H1 (cell line): ENCODE measurements around the gene ACVR2B. TPM values are rescaled to one million over a fixed set of nuclear protein-coding genes. Genes with fewer than 3 reads are reported as not detected.

Source experiments
- CHD7 ChIP-seq: fragments of 300-600 bp; sonication (generic); IDR thresholded peaks from 2 replicates; pipeline ENCODE4 v1.7.1; 2012; ENCODE audit warnings: low read length, moderate library complexity, mild to moderate bottlenecking, inconsistent platforms; ENCODE audit not compliant: insufficient replicate concordance
- E2F6 ChIP-seq: IDR thresholded peaks from 2 replicates; pipeline ENCODE4 v1.6.1; 2012; ENCODE audit warnings: inconsistent platforms
- EP300 ChIP-seq, 2 experiments: IDR thresholded peaks; 1 replicate in 1 of 2; 2 replicates in 1 of 2; pipeline ENCODE4 v1.6.1; 2011 to 2012; ENCODE audit warnings: low read depth in 2 of 2, low read length in 2 of 2, mild to moderate bottlenecking in 2 of 2, borderline replicate concordance in 1 of 2, inconsistent platforms in 1 of 2, moderate library complexity in 1 of 2
- RXRA ChIP-seq: IDR thresholded peaks from 2 replicates; pipeline ENCODE4 v1.6.1; 2011; ENCODE audit warnings: low read depth, mild to moderate bottlenecking, low read length, moderate library complexity; ENCODE audit not compliant: insufficient read depth
- SIN3A ChIP-seq, 2 experiments: IDR thresholded peaks in 1 of 2; conservative IDR thresholded peaks in 1 of 2; 2 replicates each; pipeline ENCODE4 v1.6.1; 2011 to 2012; ENCODE audit warnings: low read length in 2 of 2, improper control_type of control experiment in 1 of 2, low read depth in 1 of 2, mild to moderate bottlenecking in 1 of 2
- polyA plus RNA-seq, 7 experiments: library from polyadenylated mRNA; depleted of rRNA in 3 of 7; stranded (reverse) in 5 of 7; unstranded in 2 of 7; fragments of >200 nt in 5 of 7; fragments of 200-250 nt in 2 of 7; gene quantifications; 1 replicate in 5 of 7; 2 replicates in 1 of 7; 4 replicates in 1 of 7; pipeline versions ENCODE4 v1.2.1 to v1.2.3, GENCODE V29; 2011 to 2013; ENCODE audit warnings: missing spikeins in 2 of 7, mixed read lengths in 2 of 7
- total RNA-seq: library from RNA; stranded (reverse); fragmentation: NEBNext Ultra II Directional; extraction: Animal tissue kit (Norgen Biotek cat#: 25700); gene quantifications from 2 replicates; pipeline ENCODE4 v1.2.1, GENCODE V29; 2021
- TF ChIP-seq, protein P1 (sequence below), 3 experiments: IDR thresholded peaks; 1 replicate in 2 of 3; 2 replicates in 1 of 3; pipeline versions ENCODE4 v1.5.1 to v1.6.1; 2011; ENCODE audit warnings: low read length in 3 of 3, mild to moderate bottlenecking in 3 of 3, inconsistent platforms in 2 of 3, low read depth in 1 of 3, moderate library complexity in 1 of 3; ENCODE audit not compliant: insufficient read depth in 1 of 3; ENCODE audit errors: control extremely low read depth in 1 of 3

Gene ACVR2B
- total and polyA plus RNA-seq, 2 of the 8 experiments (the other 6 are each of a cell fraction or from before 2014, with no cell fraction given): 24.7 to 109 TPM

GRCh38 chr3:38479431-38480092, 25.9 kb downstream of the ACVR2B start (continued):
- TF ChIP-seq CHD7 (no peak), E2F6 (no peak), SIN3A (conservative IDR thresholded peaks at IDR 0.05 in 1 of 2, IDR thresholded peaks at IDR 0.05 in 1 of 2; ENCODE audit: low read depth in 1 of 2, low read length in 2 of 2) (no peak), RXRA (no peak), EP300 (IDR thresholded peaks at IDR 0.05; ENCODE audit: borderline replicate concordance in 1 of 2, low read depth in 2 of 2, low read length in 2 of 2) (no peak)
- TF ChIP-seq, protein P1, sequence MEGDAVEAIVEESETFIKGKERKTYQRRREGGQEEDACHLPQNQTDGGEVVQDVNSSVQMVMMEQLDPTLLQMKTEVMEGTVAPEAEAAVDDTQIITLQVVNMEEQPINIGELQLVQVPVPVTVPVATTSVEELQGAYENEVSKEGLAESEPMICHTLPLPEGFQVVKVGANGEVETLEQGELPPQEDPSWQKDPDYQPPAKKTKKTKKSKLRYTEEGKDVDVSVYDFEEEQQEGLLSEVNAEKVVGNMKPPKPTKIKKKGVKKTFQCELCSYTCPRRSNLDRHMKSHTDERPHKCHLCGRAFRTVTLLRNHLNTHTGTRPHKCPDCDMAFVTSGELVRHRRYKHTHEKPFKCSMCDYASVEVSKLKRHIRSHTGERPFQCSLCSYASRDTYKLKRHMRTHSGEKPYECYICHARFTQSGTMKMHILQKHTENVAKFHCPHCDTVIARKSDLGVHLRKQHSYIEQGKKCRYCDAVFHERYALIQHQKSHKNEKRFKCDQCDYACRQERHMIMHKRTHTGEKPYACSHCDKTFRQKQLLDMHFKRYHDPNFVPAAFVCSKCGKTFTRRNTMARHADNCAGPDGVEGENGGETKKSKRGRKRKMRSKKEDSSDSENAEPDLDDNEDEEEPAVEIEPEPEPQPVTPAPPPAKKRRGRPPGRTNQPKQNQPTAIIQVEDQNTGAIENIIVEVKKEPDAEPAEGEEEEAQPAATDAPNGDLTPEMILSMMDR (IDR thresholded peaks at IDR 0.05; ENCODE audit: control extremely low read depth in 1 of 3, insufficient read depth in 1 of 3, low read depth in 1 of 3, low read length in 3 of 3): peak in 2 of 3 experiments; percentile 81 to 88; a peak in 3 of 4 replicates
